Measurements from ENCODE around the gene CHD1.

DNA sequence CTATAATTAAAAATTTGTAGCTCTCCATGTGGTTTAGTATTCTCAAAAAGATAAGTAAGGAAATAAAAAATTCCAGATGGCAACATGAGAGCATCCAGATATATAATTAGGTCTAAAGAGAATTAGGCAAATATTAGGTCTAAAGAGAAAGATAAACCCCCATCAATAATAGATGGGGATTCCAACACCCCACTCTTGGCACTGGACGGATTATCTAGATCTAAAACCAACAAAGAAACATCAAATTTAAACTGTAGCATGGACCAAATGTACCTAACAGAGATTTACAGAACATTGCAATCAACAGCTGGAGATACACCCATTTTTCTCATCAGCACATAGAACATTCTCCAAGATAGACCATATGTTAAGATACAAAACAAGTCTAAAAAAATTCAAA is 123.7 kb downstream of the CHD1 start:
- no peak for TF ChIP-seq POLR2A (IDR thresholded peaks at IDR 0.05)
- TF ChIP-seq, protein P1, sequence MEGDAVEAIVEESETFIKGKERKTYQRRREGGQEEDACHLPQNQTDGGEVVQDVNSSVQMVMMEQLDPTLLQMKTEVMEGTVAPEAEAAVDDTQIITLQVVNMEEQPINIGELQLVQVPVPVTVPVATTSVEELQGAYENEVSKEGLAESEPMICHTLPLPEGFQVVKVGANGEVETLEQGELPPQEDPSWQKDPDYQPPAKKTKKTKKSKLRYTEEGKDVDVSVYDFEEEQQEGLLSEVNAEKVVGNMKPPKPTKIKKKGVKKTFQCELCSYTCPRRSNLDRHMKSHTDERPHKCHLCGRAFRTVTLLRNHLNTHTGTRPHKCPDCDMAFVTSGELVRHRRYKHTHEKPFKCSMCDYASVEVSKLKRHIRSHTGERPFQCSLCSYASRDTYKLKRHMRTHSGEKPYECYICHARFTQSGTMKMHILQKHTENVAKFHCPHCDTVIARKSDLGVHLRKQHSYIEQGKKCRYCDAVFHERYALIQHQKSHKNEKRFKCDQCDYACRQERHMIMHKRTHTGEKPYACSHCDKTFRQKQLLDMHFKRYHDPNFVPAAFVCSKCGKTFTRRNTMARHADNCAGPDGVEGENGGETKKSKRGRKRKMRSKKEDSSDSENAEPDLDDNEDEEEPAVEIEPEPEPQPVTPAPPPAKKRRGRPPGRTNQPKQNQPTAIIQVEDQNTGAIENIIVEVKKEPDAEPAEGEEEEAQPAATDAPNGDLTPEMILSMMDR (IDR thresholded peaks at IDR 0.05), result no peak
